KMS-11 (cell line): ENCODE measurements around the gene KRT10.

Experiments used
- H2AFZ ChIP-seq: fragments of 200-600 bp; sonication (generic); 2 replicates; pipeline ENCODE4 v1.6.1; 2016; ENCODE audit warnings: antibody characterized with exemption, mixed run types, low read depth
- H3K27ac ChIP-seq: fragments of 200-600 bp; sonication (generic); 2 replicates; pipeline ENCODE4 v1.6.1; 2016; ENCODE audit warnings: mild to moderate bottlenecking, mixed run types
- H3K27me3 ChIP-seq: fragments of 200-600 bp; sonication (generic); 2 replicates; pipeline ENCODE4 v1.6.1; 2017; ENCODE audit warnings: mild to moderate bottlenecking, low read depth, mixed run types, moderate library complexity; ENCODE audit not compliant: insufficient read depth
- H3K36me3 ChIP-seq: fragments of 200-600 bp; sonication (generic); 2 replicates; pipeline ENCODE4 v1.6.1; 2017; ENCODE audit warnings: mild to moderate bottlenecking, mixed run types; ENCODE audit not compliant: insufficient read depth
- H3K4me1 ChIP-seq: fragments of 200-600 bp; sonication (generic); 2 replicates; pipeline ENCODE4 v1.6.1; 2016; ENCODE audit warnings: mild to moderate bottlenecking, low read depth, mixed run types; ENCODE audit not compliant: poor library complexity, severe bottlenecking
- H3K4me2 ChIP-seq: fragments of 200-600 bp; sonication (generic); 2 replicates; pipeline ENCODE4 v1.7.0; 2016; ENCODE audit warnings: mild to moderate bottlenecking, mixed run types
- H3K4me3 ChIP-seq: fragments of 200-600 bp; sonication (generic); IDR thresholded peaks from 2 replicates; pipeline ENCODE4 v1.6.1; 2017; ENCODE audit warnings: low read depth, low read length, mixed read lengths; ENCODE audit not compliant: insufficient read depth
- H3K79me2 ChIP-seq: fragments of 200-600 bp; sonication (generic); 2 replicates; pipeline ENCODE4 v1.6.1; 2016; ENCODE audit warnings: low read depth, mixed run types; ENCODE audit not compliant: insufficient read depth
- H3K9ac ChIP-seq: fragments of 200-600 bp; sonication (generic); 2 replicates; pipeline ENCODE4 v1.6.1; 2016; ENCODE audit warnings: mild to moderate bottlenecking, mixed run types
- H4K20me1 ChIP-seq: fragments of 200-600 bp; sonication (generic); 2 replicates; pipeline ENCODE4 v1.6.1; 2016; ENCODE audit warnings: mild to moderate bottlenecking, mixed run types; ENCODE audit not compliant: insufficient read depth
- CTCF ChIP-seq: fragments of 200-600 bp; sonication (generic); conservative IDR thresholded peaks from 2 replicates; pipeline ENCODE4 v1.6.1; 2017; ENCODE audit warnings: low read depth, mild to moderate bottlenecking, antibody characterized with exemption, low read length, moderate library complexity, mixed read lengths

KRT10 gene

GRCh38 chr17:40830085-40830776, 7.8 kb upstream of the KRT10 start:
- Histone ChIP-seq H3K4me2 (no peak overlapping the region), H2AFZ (no peak overlapping the region), H3K4me1 (no peaks in the 10 kb centered on the region), H3K27ac (no peak overlapping the region), H3K27me3 (no peaks in the 10 kb centered on the region), H3K79me2 (no peaks in the 10 kb centered on the region), H3K36me3 (no peaks in the 10 kb centered on the region), H3K4me3 (no peak overlapping the region), H4K20me1 (no peaks in the 10 kb centered on the region), H3K9ac (no peak overlapping the region)
- no peak for TF ChIP-seq CTCF

- Histone ChIP-seq H4K20me1 (no peaks in the 10 kb centered on the region), H2AFZ (no peak overlapping the region), H3K27me3 (no peaks in the 10 kb centered on the region), H3K9ac (no peak overlapping the region), H3K79me2 (no peaks in the 10 kb centered on the region), H3K36me3 (no peaks in the 10 kb centered on the region), H3K27ac (no peak overlapping the region), H3K4me3 (no peak overlapping the region), H3K4me2 (no peak overlapping the region), H3K4me1 (peaks cover 6% of the 10 kb centered on the region)
- TF ChIP-seq CTCF, result no peak
Measured at GRCh38 chr17:40828454-40829044, 6.1 kb upstream of the KRT10 start.

- H4K20me1 ChIP-seq, result no peaks in the 10 kb centered on the region
Measured at GRCh38 chr17:40827746-40828453, 5.5 kb upstream of the KRT10 start.

GRCh38 chr17:40825599-40825998, 3.2 kb upstream of the KRT10 start:
- Histone ChIP-seq H3K79me2 (no peaks in the 10 kb centered on the region), H3K9ac (no peak overlapping the region), H2AFZ (no peak overlapping the region), H3K27ac (no peak overlapping the region), H3K36me3 (no peaks in the 10 kb centered on the region), H3K4me3 (no peak overlapping the region), H4K20me1 (no peaks in the 10 kb centered on the region), H3K4me2 (no peak overlapping the region), H3K4me1 (peaks cover 6% of the 10 kb centered on the region), H3K27me3 (no peaks in the 10 kb centered on the region)
- TF ChIP-seq CTCF, result no peak

More at GRCh38 chr17:40827746-40828453, 5.5 kb upstream of the KRT10 start:
- Histone ChIP-seq H3K36me3 (no peaks in the 10 kb centered on the region), H3K4me3 (no peak overlapping the region), H3K9ac (no peak overlapping the region), H2AFZ (no peak overlapping the region), H3K27ac (no peak overlapping the region), H3K79me2 (no peaks in the 10 kb centered on the region), H3K27me3 (no peaks in the 10 kb centered on the region), H3K4me1 (peaks cover 6% of the 10 kb centered on the region), H3K4me2 (no peak overlapping the region)
- TF ChIP-seq CTCF, result no peak
